ENCODE measurements around the gene DNAJC9.

Gene DNAJC9

GRCh38 chr10:73211106-73211811, 35.8 kb downstream of the DNAJC9 start:
- H3K4me1 ChIP-seq (ENCODE audit: control extremely low read depth in 1 of 4, control insufficient read depth in 4 of 4, insufficient read depth in 4 of 4, low read length in 3 of 4), result no peaks in the 10 kb centered on the region
- peaks cover 0 to 33% (median 8%) of the 10 kb centered on the region in 4 experiments for H3K36me3 ChIP-seq (ENCODE audit: control insufficient read depth in 4 of 4, insufficient read depth in 4 of 4, low read length in 3 of 4)
- ChIA-PET POLR2A (no interaction called here), CTCF (interaction anchor here (1.2 kb wide), 1 partner anchor 9 kb away, joined by 3 read pairs; no protein-coding TSS in a partner anchor)
- WGBS (ENCODE audit: insufficient coverage), result no CpG with 5 or more reads among the region's 4 CpGs
- H3K9me3 ChIP-seq (ENCODE audit: control extremely low read depth in 1 of 5, control insufficient read depth in 4 of 5, insufficient read depth in 2 of 5, low read depth in 1 of 5, low read length in 4 of 5), result peaks cover 0 to 3% (median 0%) of the 10 kb centered on the region in 5 experiments
- no peak overlapping the region for H3K4me3 ChIP-seq (ENCODE audit: control insufficient read depth in 1 of 7, extremely low read depth in 1 of 7, insufficient read depth in 4 of 7, low read depth in 2 of 7, low read length in 6 of 7)
- H3K27me3 ChIP-seq (replicated peaks in 2 of 5; ENCODE audit: control insufficient read depth in 4 of 5, insufficient read depth in 5 of 5, low read length in 4 of 5), result no peaks in the 10 kb centered on the region
- no peak overlapping the region for H3K27ac ChIP-seq (ENCODE audit: insufficient read depth in 1 of 2, low read depth in 1 of 2, low read length in 2 of 2, poor library complexity in 1 of 2, severe bottlenecking in 2 of 2)
- no peak for DNase-seq

- no peak overlapping the region for H3K27ac ChIP-seq (ENCODE audit: insufficient read depth in 1 of 2, low read depth in 1 of 2, low read length in 2 of 2, poor library complexity in 1 of 2, severe bottlenecking in 2 of 2)
- H3K9me3 ChIP-seq (ENCODE audit: control extremely low read depth in 1 of 5, control insufficient read depth in 4 of 5, insufficient read depth in 2 of 5, low read depth in 1 of 5, low read length in 4 of 5), result peaks cover 0 to 4% (median 0%) of the 10 kb centered on the region in 5 experiments
- H3K4me1 ChIP-seq (ENCODE audit: control extremely low read depth in 1 of 4, control insufficient read depth in 4 of 4, insufficient read depth in 4 of 4, low read length in 3 of 4), result no peaks in the 10 kb centered on the region
- H3K4me3 ChIP-seq (ENCODE audit: control insufficient read depth in 1 of 7, extremely low read depth in 1 of 7, insufficient read depth in 4 of 7, low read depth in 2 of 7, low read length in 6 of 7), result no peak overlapping the region
- 94% methylated on average over 2 of the region's 3 CpGs for WGBS (ENCODE audit: insufficient coverage)
- ChIA-PET CTCF (interaction anchor here (1.2 kb wide), 1 partner anchor 9 kb away, joined by 3 read pairs; no protein-coding TSS in a partner anchor), POLR2A (no interaction called here)
- H3K36me3 ChIP-seq (ENCODE audit: control insufficient read depth in 4 of 4, insufficient read depth in 4 of 4, low read length in 3 of 4), result peaks cover 0 to 29% (median 9%) of the 10 kb centered on the region in 4 experiments
- H3K27me3 ChIP-seq (replicated peaks in 2 of 5; ENCODE audit: control insufficient read depth in 4 of 5, insufficient read depth in 5 of 5, low read length in 4 of 5), result no peaks in the 10 kb centered on the region
- DNase-seq, result no peak
Measured at GRCh38 chr10:73210395-73211105, 36.5 kb downstream of the DNAJC9 start.

- no peak overlapping the region for H3K27ac ChIP-seq (ENCODE audit: insufficient read depth in 1 of 2, low read depth in 1 of 2, low read length in 2 of 2, poor library complexity in 1 of 2, severe bottlenecking in 2 of 2)
- H3K4me3 ChIP-seq (ENCODE audit: control insufficient read depth in 1 of 7, extremely low read depth in 1 of 7, insufficient read depth in 4 of 7, low read depth in 2 of 7, low read length in 6 of 7), result no peak overlapping the region
Measured at GRCh38 chr10:73209705-73210104, 37.4 kb downstream of the DNAJC9 start.

GRCh38 chr10:73207883-73208282, 39.2 kb downstream of the DNAJC9 start:
- Histone ChIP-seq H3K27me3 (replicated peaks in 2 of 5; ENCODE audit: control insufficient read depth in 4 of 5, insufficient read depth in 5 of 5, low read length in 4 of 5) (no peaks in the 10 kb centered on the region), H3K9me3 (ENCODE audit: control extremely low read depth in 1 of 5, control insufficient read depth in 4 of 5, insufficient read depth in 2 of 5, low read depth in 1 of 5, low read length in 4 of 5) (peaks cover 0 to 4% (median 0%) of the 10 kb centered on the region in 5 experiments), H3K36me3 (ENCODE audit: control insufficient read depth in 4 of 4, insufficient read depth in 4 of 4, low read length in 3 of 4) (peaks cover 0 to 26% (median 6%) of the 10 kb centered on the region in 4 experiments), H3K4me3 (ENCODE audit: control insufficient read depth in 1 of 7, extremely low read depth in 1 of 7, insufficient read depth in 4 of 7, low read depth in 2 of 7, low read length in 6 of 7) (no peak overlapping the region), H3K4me1 (ENCODE audit: control extremely low read depth in 1 of 4, control insufficient read depth in 4 of 4, insufficient read depth in 4 of 4, low read length in 3 of 4) (no peaks in the 10 kb centered on the region), H3K27ac (ENCODE audit: insufficient read depth in 1 of 2, low read depth in 1 of 2, low read length in 2 of 2, poor library complexity in 1 of 2, severe bottlenecking in 2 of 2) (no peak overlapping the region)
- 100% methylated on average over 1 of the region's 2 CpGs for WGBS (ENCODE audit: insufficient coverage)
- no peak for DNase-seq
- CTCF ChIA-PET, result interaction anchor here (2.0 kb wide), 1 partner anchor 11 kb away, joined by 5 read pairs; no protein-coding TSS in a partner anchor
- POLR2A ChIA-PET, result no interaction called here

More at GRCh38 chr10:73209705-73210104, 37.4 kb downstream of the DNAJC9 start:
- H3K36me3 ChIP-seq (ENCODE audit: control insufficient read depth in 4 of 4, insufficient read depth in 4 of 4, low read length in 3 of 4), result peaks cover 0 to 29% (median 9%) of the 10 kb centered on the region in 4 experiments
- peaks cover 0 to 4% (median 0%) of the 10 kb centered on the region in 5 experiments for H3K9me3 ChIP-seq (ENCODE audit: control extremely low read depth in 1 of 5, control insufficient read depth in 4 of 5, insufficient read depth in 2 of 5, low read depth in 1 of 5, low read length in 4 of 5)
- H3K27me3 ChIP-seq (replicated peaks in 2 of 5; ENCODE audit: control insufficient read depth in 4 of 5, insufficient read depth in 5 of 5, low read length in 4 of 5), result no peaks in the 10 kb centered on the region
- DNase-seq, result no peak
- ChIA-PET CTCF (interaction anchor here (1.2 kb wide), 1 partner anchor 13 kb away, joined by 3 read pairs; no protein-coding TSS in a partner anchor), POLR2A (no interaction called here)
- no peaks in the 10 kb centered on the region for H3K4me1 ChIP-seq (ENCODE audit: control extremely low read depth in 1 of 4, control insufficient read depth in 4 of 4, insufficient read depth in 4 of 4, low read length in 3 of 4)
- 33% methylated on average over 1 of the region's 1 CpG for WGBS (ENCODE audit: insufficient coverage)

GRCh38 chr10:73206385-73206784, 40.7 kb downstream of the DNAJC9 start:
- Histone ChIP-seq H3K9me3 (ENCODE audit: control extremely low read depth in 1 of 5, control insufficient read depth in 4 of 5, insufficient read depth in 2 of 5, low read depth in 1 of 5, low read length in 4 of 5) (peaks cover 0 to 4% (median 0%) of the 10 kb centered on the region in 5 experiments), H3K36me3 (ENCODE audit: control insufficient read depth in 4 of 4, insufficient read depth in 4 of 4, low read length in 3 of 4) (peaks cover 0 to 26% (median 4%) of the 10 kb centered on the region in 4 experiments), H3K27ac (ENCODE audit: insufficient read depth in 1 of 2, low read depth in 1 of 2, low read length in 2 of 2, poor library complexity in 1 of 2, severe bottlenecking in 2 of 2) (no peak overlapping the region), H3K27me3 (replicated peaks in 2 of 5; ENCODE audit: control insufficient read depth in 4 of 5, insufficient read depth in 5 of 5, low read length in 4 of 5) (no peaks in the 10 kb centered on the region), H3K4me3 (ENCODE audit: control insufficient read depth in 1 of 7, extremely low read depth in 1 of 7, insufficient read depth in 4 of 7, low read depth in 2 of 7, low read length in 6 of 7) (no peak overlapping the region), H3K4me1 (ENCODE audit: control extremely low read depth in 1 of 4, control insufficient read depth in 4 of 4, insufficient read depth in 4 of 4, low read length in 3 of 4) (no peaks in the 10 kb centered on the region)
- 96% methylated on average over 5 of the region's 5 CpGs for WGBS (ENCODE audit: insufficient coverage)
- CTCF ChIA-PET, result no interaction called here
- POLR2A ChIA-PET, result no interaction called here
- no peak for DNase-seq

- ChIA-PET CTCF (interaction anchor here (0.9 kb wide), 1 partner anchor 13 kb away, joined by 3 read pairs; no protein-coding TSS in a partner anchor), POLR2A (no interaction called here)
- no peaks in the 10 kb centered on the region for H3K27me3 ChIP-seq (replicated peaks in 2 of 5; ENCODE audit: control insufficient read depth in 4 of 5, insufficient read depth in 5 of 5, low read length in 4 of 5)
- peaks cover 0 to 4% (median 0%) of the 10 kb centered on the region in 5 experiments for H3K9me3 ChIP-seq (ENCODE audit: control extremely low read depth in 1 of 5, control insufficient read depth in 4 of 5, insufficient read depth in 2 of 5, low read depth in 1 of 5, low read length in 4 of 5)
- H3K27ac ChIP-seq (ENCODE audit: insufficient read depth in 1 of 2, low read depth in 1 of 2, low read length in 2 of 2, poor library complexity in 1 of 2, severe bottlenecking in 2 of 2), result no peak overlapping the region
- H3K36me3 ChIP-seq (ENCODE audit: control insufficient read depth in 4 of 4, insufficient read depth in 4 of 4, low read length in 3 of 4), result peaks cover 0 to 22% (median 5%) of the 10 kb centered on the region in 4 experiments
- no peak for DNase-seq
- WGBS (ENCODE audit: insufficient coverage), result 100% methylated on average over 1 of the region's 1 CpG
- no peaks in the 10 kb centered on the region for H3K4me1 ChIP-seq (ENCODE audit: control extremely low read depth in 1 of 4, control insufficient read depth in 4 of 4, insufficient read depth in 4 of 4, low read length in 3 of 4)
- H3K4me3 ChIP-seq (ENCODE audit: control insufficient read depth in 1 of 7, extremely low read depth in 1 of 7, insufficient read depth in 4 of 7, low read depth in 2 of 7, low read length in 6 of 7), result no peak overlapping the region
Measured at GRCh38 chr10:73205890-73206289, 41.2 kb downstream of the DNAJC9 start.

GRCh38 chr10:73205081-73205480, 42.0 kb downstream of the DNAJC9 start:
- POLR2A ChIA-PET, result no interaction called here
- H3K4me1 ChIP-seq (ENCODE audit: control extremely low read depth in 1 of 4, control insufficient read depth in 4 of 4, insufficient read depth in 4 of 4, low read length in 3 of 4), result no peaks in the 10 kb centered on the region
- CTCF ChIA-PET, result interaction anchor here (0.9 kb wide), 1 partner anchor 14 kb away, joined by 3 read pairs; no protein-coding TSS in a partner anchor

More at GRCh38 chr10:73205081-73205480, 42.0 kb downstream of the DNAJC9 start:
- Histone ChIP-seq H3K9me3 (ENCODE audit: control extremely low read depth in 1 of 5, control insufficient read depth in 4 of 5, insufficient read depth in 2 of 5, low read depth in 1 of 5, low read length in 4 of 5) (peaks cover 0 to 4% (median 0%) of the 10 kb centered on the region in 5 experiments), H3K27me3 (replicated peaks in 2 of 5; ENCODE audit: control insufficient read depth in 4 of 5, insufficient read depth in 5 of 5, low read length in 4 of 5) (no peaks in the 10 kb centered on the region), H3K27ac (ENCODE audit: insufficient read depth in 1 of 2, low read depth in 1 of 2, low read length in 2 of 2, poor library complexity in 1 of 2, severe bottlenecking in 2 of 2) (no peak overlapping the region), H3K4me3 (ENCODE audit: control insufficient read depth in 1 of 7, extremely low read depth in 1 of 7, insufficient read depth in 4 of 7, low read depth in 2 of 7, low read length in 6 of 7) (no peak overlapping the region), H3K36me3 (ENCODE audit: control insufficient read depth in 4 of 4, insufficient read depth in 4 of 4, low read length in 3 of 4) (peaks cover 0 to 15% (median 6%) of the 10 kb centered on the region in 4 experiments)
- 100% methylated on average over 2 of the region's 3 CpGs for WGBS (ENCODE audit: insufficient coverage)
- DNase-seq, result no peak

Data from common myeloid progenitor, CD34-positive (primary cell).